Measurements from ENCODE around the gene PRR33.

Gene PRR33

DNA sequence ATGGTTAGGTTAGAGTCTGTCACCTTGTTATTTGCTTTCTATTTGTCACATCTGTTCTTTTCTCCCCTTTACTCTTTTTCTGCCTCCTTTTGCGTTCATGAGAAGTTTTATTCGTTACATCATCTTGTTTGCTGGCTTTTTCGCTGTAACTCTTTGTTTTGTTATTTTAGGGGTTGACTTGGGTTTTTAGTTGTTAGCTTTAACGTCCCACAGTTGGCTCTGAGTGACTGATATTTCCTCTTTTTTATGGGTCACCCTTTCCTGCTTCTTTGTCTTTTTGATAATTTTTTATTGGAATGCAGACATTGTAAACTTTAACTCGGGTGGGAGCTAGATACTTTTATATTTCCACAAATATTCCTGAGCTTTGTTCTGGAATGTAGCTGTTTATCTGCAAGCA is 14.5 kb upstream of the PRR33 start:
- Histone ChIP-seq H3K4me1 (ENCODE audit: control insufficient read depth, insufficient read depth, low read length) (no peaks in the 10 kb centered on the region), H3K27me3 (ENCODE audit: control insufficient read depth, insufficient read depth, low read length) (no peaks in the 10 kb centered on the region), H3K9me3 (ENCODE audit: control insufficient read depth, low read length) (no peaks in the 10 kb centered on the region), H3K36me3 (ENCODE audit: control insufficient read depth, insufficient read depth, low read length) (no peaks in the 10 kb centered on the region), H3K9ac (ENCODE audit: low read length) (no peak overlapping the region), H3K4me3 (ENCODE audit: low read length) (no peak overlapping the region)

DNA sequence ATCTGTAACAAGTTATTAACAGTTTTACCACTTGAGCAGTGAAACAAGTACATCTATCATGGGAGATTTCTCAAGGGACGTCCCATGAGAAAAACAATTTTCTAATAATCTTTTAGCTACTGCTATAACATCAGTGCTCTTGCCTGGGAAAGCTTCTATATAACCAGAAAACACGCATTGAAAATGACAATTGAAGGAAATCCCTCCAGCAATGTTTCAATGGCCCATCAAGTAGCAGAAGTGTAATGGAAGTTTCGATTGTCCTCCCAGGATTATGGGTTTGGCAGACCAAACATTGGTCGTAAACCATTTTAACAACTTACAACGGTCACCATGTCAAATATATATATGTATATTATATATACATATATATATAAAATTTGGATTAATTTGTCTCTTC is 8.0 kb upstream of the PRR33 start:
- Histone ChIP-seq H3K36me3 (ENCODE audit: control insufficient read depth, insufficient read depth, low read length) (no peaks in the 10 kb centered on the region), H3K9ac (ENCODE audit: low read length) (no peak overlapping the region), H3K4me1 (ENCODE audit: control insufficient read depth, insufficient read depth, low read length) (peaks cover 4% of the 10 kb centered on the region), H3K27me3 (ENCODE audit: control insufficient read depth, insufficient read depth, low read length) (no peaks in the 10 kb centered on the region), H3K4me3 (ENCODE audit: low read length) (no peak overlapping the region), H3K9me3 (ENCODE audit: control insufficient read depth, low read length) (no peaks in the 10 kb centered on the region)

DNA sequence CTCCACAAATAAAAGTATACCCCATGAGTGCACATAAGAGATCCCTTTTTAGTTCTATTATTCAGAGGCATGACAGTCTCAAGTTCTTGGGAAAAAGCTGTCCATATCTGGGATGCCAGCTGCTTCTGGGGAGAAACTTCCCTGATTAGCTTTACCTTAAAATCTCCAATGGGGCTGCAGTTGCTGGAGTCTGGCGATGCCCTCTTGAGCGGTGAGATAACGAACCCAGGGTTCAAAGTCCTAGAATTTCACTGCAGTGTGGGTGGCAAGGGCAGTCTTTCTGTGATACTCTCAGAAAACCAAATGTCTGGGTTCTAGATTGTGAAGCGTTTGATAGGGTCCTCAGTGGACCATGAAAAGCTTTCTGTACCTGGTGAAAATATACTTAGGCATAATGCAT is 7.4 kb upstream of the PRR33 start:
- no peaks in the 10 kb centered on the region for H3K9me3 ChIP-seq (ENCODE audit: control insufficient read depth, low read length)
- H3K27me3 ChIP-seq (ENCODE audit: control insufficient read depth, insufficient read depth, low read length): no peaks in the 10 kb centered on the region
- H3K36me3 ChIP-seq (ENCODE audit: control insufficient read depth, insufficient read depth, low read length): no peaks in the 10 kb centered on the region
- H3K4me1 ChIP-seq (ENCODE audit: control insufficient read depth, insufficient read depth, low read length): peaks cover 4% of the 10 kb centered on the region
- no peak overlapping the region for H3K9ac ChIP-seq (ENCODE audit: low read length)
- H3K4me3 ChIP-seq (ENCODE audit: low read length): no peak overlapping the region

DNA sequence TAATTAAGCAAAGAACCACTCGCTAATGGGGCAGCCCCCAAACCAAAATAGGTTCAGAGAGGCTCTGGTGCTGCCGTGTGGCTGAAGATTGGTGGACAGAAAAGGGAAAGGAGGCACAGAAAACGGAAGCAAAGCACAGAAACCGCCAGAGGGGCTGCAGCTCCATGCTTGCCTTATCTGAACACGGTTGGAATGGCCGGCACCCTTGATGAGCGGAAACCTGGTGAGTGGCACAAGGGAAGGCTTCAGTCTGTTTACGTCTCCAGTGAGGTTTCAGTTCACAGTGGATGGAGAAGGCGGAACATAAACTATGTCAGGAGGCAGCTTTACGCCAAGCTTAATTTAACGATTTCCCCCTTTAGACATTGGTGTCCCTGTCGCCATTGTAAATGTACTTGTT is 5.2 kb upstream of the PRR33 start:
- no peaks in the 10 kb centered on the region for H3K36me3 ChIP-seq (ENCODE audit: control insufficient read depth, insufficient read depth, low read length)
- H3K27me3 ChIP-seq (ENCODE audit: control insufficient read depth, insufficient read depth, low read length): no peaks in the 10 kb centered on the region
- H3K4me1 ChIP-seq (ENCODE audit: control insufficient read depth, insufficient read depth, low read length): peaks cover 4% of the 10 kb centered on the region
- H3K9ac ChIP-seq (ENCODE audit: low read length): no peak overlapping the region
- H3K4me3 ChIP-seq (ENCODE audit: low read length): no peak overlapping the region
- H3K9me3 ChIP-seq (ENCODE audit: control insufficient read depth, low read length): no peaks in the 10 kb centered on the region

DNA sequence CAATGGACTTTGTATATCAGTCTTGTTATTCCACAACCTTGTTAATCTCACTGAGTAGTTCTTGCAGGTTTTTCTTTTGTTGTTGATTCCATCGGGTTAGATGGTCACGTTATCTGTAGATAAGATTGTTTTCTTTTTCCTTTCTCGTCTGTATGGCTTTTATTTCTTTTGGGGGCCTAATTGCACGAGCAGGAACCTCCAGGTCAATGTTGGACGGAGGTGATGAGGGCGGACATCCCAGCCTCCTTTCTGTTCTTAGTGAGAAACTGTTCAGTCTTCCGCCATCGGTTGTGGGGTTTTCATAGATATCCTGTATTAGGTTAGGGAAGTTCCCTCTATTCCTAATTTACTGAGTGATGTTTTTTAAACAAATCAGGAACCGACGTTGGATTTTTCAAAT is 4.8 kb upstream of the PRR33 start:
- H3K4me3 ChIP-seq (ENCODE audit: low read length): no peak overlapping the region

DNA sequence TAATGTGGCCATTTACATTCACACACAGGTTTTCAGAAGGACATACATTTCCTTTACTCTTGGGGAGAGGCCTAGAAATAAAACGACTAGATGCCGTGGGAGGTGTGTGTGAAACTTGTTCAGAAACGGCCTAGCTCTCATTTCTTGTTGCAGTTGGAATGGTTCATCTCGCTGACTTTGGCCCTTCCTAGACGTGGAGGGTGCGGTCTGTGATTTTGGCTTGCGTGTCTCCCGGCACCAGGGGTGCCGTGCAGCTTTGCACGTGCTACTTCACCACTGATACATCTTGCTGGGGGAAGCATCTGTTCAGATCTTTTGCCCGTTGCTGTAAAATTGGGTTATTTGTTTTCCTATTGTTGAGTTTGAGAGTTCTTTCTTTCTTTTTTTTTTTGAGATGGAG is 3.1 kb upstream of the PRR33 start:
- H3K4me3 ChIP-seq (ENCODE audit: low read length): no peak overlapping the region
- H3K27me3 ChIP-seq (ENCODE audit: control insufficient read depth, insufficient read depth, low read length): no peaks in the 10 kb centered on the region
- no peak overlapping the region for H3K9ac ChIP-seq (ENCODE audit: low read length)
- peaks cover 4% of the 10 kb centered on the region for H3K4me1 ChIP-seq (ENCODE audit: control insufficient read depth, insufficient read depth, low read length)
- no peaks in the 10 kb centered on the region for H3K9me3 ChIP-seq (ENCODE audit: control insufficient read depth, low read length)
- no peaks in the 10 kb centered on the region for H3K36me3 ChIP-seq (ENCODE audit: control insufficient read depth, insufficient read depth, low read length)

More for the DNA sequence above, 4.8 kb upstream of the PRR33 start:
- H3K36me3 ChIP-seq (ENCODE audit: control insufficient read depth, insufficient read depth, low read length): no peaks in the 10 kb centered on the region
- no peaks in the 10 kb centered on the region for H3K9me3 ChIP-seq (ENCODE audit: control insufficient read depth, low read length)
- H3K27me3 ChIP-seq (ENCODE audit: control insufficient read depth, insufficient read depth, low read length): no peaks in the 10 kb centered on the region
- H3K4me1 ChIP-seq (ENCODE audit: control insufficient read depth, insufficient read depth, low read length): peaks cover 4% of the 10 kb centered on the region
- H3K9ac ChIP-seq (ENCODE audit: low read length): no peak overlapping the region

DNA sequence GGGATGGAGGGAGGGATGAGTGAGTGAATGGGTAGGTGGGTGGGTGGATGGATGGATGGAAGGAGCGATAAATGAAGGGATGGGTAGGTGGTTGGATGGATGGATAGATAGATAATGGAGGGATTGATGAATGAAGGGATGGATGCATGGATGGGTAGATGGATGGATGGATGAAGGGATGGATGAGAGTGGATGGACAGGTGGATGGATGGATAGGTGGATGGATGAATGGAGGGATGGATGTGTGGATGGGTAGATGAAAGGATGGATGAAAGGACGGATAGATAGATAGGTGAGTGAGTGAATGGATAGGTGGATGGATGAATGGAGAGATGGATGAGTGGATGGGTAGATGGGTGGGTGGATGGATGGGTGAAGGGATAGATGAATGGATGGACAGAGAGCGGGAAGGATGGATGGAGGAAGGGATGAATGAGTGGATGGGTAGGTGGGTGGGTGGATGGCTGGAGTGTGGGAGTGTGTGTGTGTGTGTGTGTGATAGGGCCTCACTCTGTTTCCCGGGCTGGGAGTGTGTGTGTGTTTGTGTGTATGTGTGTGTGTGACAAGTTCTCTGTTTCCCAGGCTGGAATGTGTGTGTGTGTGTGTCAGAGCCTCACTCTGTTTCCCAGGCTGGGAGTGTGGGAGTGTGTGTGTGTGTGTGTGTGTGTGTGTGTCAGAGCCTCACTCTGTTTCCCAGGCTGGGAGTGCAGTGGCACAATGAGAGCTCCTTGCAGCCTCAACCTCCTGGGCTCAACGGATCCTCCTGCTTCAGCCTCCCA is 2.1 kb upstream of the PRR33 start:
- H3K4me1 ChIP-seq (ENCODE audit: control insufficient read depth, insufficient read depth, low read length): peaks cover 2% of the 10 kb centered on the region
- H3K9ac ChIP-seq (ENCODE audit: low read length): no peak overlapping the region
- H3K36me3 ChIP-seq (ENCODE audit: control insufficient read depth, insufficient read depth, low read length): no peaks in the 10 kb centered on the region
- H3K4me3 ChIP-seq (ENCODE audit: low read length): no peak overlapping the region
- H3K27me3 ChIP-seq (ENCODE audit: control insufficient read depth, insufficient read depth, low read length): no peaks in the 10 kb centered on the region
- no peaks in the 10 kb centered on the region for H3K9me3 ChIP-seq (ENCODE audit: control insufficient read depth, low read length)

DNA sequence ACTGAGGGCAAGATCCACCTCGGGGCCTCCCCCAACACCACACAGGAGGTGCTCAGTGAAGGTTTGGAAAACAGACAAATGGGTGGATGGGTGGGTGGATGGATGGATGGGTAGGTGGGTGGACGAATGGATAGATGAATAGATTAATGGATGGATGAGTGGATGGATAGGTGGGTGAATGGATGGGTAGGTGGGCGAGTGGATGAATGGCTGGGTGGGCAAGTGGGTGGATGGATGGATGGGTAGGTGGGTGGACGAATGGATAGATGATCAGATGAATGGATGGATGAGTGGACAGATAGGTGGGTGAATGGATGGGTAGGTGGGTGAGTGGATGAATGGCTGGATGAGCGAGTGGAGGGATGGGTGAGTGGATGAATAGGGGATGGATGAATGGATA is 863 bp upstream of the PRR33 start:
- Histone ChIP-seq H3K27me3 (ENCODE audit: control insufficient read depth, insufficient read depth, low read length) (peaks cover 2% of the 10 kb centered on the region), H3K9me3 (ENCODE audit: control insufficient read depth, low read length) (no peaks in the 10 kb centered on the region), H3K9ac (ENCODE audit: low read length) (no peak overlapping the region), H3K4me3 (ENCODE audit: low read length) (no peak overlapping the region), H3K36me3 (ENCODE audit: control insufficient read depth, insufficient read depth, low read length) (no peaks in the 10 kb centered on the region), H3K4me1 (ENCODE audit: control insufficient read depth, insufficient read depth, low read length) (peaks cover 5% of the 10 kb centered on the region)

DNA sequence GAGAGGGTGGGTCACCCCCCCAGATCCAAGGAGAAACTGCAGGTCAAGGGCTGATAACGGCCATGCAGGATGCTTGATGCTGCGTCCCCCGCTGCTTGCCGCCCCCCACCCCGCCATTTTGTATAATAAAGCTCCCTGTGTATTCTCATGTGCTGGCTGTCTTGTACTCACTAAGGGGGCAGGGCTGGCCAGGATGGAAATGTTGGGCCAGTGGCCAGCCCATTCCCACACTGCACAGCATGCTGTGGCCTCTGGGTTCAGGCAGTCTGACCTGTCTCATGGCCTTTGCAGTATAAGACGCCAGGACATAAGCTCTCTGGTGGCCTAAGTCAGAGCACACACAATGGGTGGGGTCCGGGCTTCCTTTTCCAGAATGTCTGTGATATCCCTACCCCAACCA is 421 bp upstream of the PRR33 start:
- Histone ChIP-seq H3K4me3 (ENCODE audit: low read length) (no peak overlapping the region), H3K9ac (ENCODE audit: low read length) (no peak overlapping the region), H3K27me3 (ENCODE audit: control insufficient read depth, insufficient read depth, low read length) (peaks cover 4% of the 10 kb centered on the region)

DNA sequence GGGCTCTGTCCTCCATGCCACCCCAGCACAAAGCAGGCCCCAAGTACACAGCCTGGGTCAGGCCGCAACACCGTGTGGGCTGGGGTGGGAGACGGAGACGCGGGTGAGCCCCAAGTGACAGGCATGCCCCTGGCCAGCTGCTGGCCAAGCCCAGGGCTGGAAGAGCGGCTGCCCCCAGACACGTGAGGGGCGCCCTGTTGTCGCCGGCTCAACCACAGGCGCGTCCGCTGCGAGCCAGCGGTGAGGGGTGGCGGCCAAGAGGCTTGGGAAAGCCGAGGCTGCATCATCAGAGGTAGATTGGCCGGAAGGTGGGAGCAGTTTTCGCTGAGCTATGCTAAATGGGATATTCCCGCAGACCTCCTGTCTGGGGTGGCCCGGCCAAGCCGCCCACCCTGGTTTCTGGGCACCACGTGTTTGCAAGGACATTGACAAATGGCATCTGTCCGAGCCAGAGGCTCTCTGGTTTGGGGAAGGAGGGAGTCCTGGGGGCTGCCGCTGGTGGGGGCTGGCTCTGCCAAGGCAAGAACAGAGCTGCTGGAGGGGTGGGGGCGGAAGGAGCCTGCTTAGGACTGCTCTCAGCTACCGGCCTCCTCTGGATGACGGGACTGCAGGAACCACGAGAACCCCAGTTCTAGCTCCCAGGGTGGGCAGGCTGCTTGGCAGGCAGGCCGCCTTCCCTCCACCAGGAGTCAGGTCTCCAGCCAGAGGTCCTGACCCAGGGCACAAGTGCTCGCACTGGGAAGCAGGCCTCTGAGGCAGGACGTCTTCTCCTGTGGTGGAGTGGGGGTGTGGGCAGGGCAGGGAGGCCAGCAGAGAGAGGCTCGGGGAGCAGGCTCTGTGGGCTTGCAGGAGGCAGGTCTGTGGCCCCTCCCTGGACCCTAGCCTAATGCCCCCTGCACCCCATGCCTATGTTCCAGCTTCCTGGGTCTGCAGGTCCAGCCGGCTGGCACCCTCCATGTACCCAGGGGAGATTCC is 552 bp downstream of the PRR33 start:
- Histone ChIP-seq H3K4me3 (ENCODE audit: low read length) (no peak overlapping the region), H3K36me3 (ENCODE audit: control insufficient read depth, insufficient read depth, low read length) (no peaks in the 10 kb centered on the region), H3K9ac (ENCODE audit: low read length) (no peak overlapping the region), H3K27me3 (ENCODE audit: control insufficient read depth, insufficient read depth, low read length) (peaks cover 4% of the 10 kb centered on the region), H3K4me1 (ENCODE audit: control insufficient read depth, insufficient read depth, low read length) (peaks cover 5% of the 10 kb centered on the region), H3K9me3 (ENCODE audit: control insufficient read depth, low read length) (no peaks in the 10 kb centered on the region)

More for the DNA sequence above, 421 bp upstream of the PRR33 start:
- Histone ChIP-seq H3K4me1 (ENCODE audit: control insufficient read depth, insufficient read depth, low read length) (peaks cover 5% of the 10 kb centered on the region), H3K9me3 (ENCODE audit: control insufficient read depth, low read length) (no peaks in the 10 kb centered on the region), H3K36me3 (ENCODE audit: control insufficient read depth, insufficient read depth, low read length) (no peaks in the 10 kb centered on the region)

DNA sequence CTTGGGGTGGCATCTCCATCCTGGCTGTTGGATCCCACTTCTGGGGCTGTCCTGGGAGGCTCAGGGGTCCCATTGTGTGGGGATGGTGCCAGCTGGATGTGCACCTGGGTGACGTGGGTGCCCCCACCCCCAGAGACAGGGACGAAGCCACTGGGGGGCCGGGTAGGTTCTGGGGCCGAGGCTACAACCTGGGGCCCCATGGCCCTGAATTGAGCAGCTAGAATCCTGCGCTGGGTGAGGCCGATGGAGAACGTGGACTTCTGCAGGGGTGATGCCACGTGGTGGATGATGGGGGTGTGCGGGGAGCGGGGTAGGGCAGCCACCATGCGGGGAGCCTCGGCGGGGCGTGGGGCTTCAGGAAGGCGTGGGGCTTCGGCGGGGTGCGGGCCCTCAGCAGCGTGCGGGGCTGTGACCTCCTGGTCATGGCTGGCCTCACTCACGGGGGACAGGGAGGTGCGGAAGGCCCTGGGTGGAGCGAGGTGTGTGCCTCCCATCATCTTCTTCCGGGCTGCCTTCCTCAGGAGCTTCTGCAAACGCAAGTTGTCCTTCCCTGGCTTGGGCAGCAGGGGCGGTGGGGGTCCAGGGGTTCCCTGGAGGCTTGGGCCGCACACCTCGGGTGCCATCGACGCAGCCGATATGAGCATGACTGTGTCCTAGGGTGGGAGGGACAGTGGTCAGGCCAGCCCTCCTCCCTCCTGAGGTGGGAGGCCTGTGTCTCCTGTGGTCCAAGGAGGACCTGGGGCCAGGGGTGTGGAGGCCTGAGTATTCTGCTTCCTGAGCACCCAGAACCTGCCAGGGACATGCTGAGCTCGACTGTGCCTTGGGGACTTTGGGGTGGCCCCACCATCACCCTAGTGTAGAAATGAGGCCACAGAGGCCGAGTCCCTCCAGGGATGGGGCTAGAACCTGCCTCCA is 1.5 kb downstream of the PRR33 start:
- Histone ChIP-seq H3K9ac (ENCODE audit: low read length) (no peak overlapping the region), H3K27me3 (ENCODE audit: control insufficient read depth, insufficient read depth, low read length) (peaks cover 4% of the 10 kb centered on the region), H3K4me3 (ENCODE audit: low read length) (no peak overlapping the region), H3K36me3 (ENCODE audit: control insufficient read depth, insufficient read depth, low read length) (no peaks in the 10 kb centered on the region), H3K4me1 (ENCODE audit: control insufficient read depth, insufficient read depth, low read length) (peaks cover 5% of the 10 kb centered on the region), H3K9me3 (ENCODE audit: control insufficient read depth, low read length) (no peaks in the 10 kb centered on the region)
